NCI-H1092 (cell line): Measurements from ENCODE around the gene CDHR1.

Experiments used
- DNase-seq: peaks from one replicate; lab custom pipeline; 2025; lab: John Stamatoyannopoulos, UW

CDHR1 gene

DNA sequence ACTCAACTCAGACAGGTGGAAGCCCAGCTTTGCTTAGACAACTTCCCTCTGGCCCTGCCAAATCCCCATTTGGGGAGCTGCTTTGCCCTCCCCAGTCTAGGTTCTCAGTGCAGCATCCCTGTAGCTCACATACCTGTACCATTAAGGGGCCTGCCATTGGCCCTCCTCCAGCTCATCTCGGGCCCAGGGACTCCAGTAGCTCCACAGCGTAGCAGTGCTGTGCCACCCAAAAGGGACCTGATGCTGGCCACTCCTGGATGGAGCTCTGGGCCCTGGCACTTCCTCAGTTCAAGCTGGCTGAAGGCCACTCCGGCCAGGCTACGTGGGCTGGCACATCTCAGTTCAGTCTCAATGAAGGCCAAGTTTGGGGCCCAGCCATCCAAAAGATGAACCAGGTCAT lies 39.6 kb downstream of the CDHR1 start:
- DNase-seq, result no peak

DNA sequence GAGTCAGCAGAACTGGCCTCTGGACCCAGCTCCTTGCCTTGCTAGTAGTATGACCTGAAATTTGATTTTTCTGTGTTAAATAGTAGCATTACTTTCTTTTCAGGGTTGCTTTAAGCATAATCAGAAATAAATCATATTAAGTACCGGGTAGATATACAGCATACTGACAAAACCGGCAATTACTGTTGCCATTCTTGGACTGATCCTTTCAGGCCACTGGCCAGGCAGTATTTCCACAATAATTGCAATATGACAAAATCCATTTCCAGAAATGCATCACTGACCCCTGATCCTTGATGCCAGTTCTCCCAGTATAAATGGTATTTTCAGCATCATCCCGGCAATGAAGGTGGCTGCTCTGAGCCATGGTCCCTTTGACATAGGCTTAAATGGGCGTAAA lies 40.1 kb downstream of the CDHR1 start:
- no peak for DNase-seq

DNA sequence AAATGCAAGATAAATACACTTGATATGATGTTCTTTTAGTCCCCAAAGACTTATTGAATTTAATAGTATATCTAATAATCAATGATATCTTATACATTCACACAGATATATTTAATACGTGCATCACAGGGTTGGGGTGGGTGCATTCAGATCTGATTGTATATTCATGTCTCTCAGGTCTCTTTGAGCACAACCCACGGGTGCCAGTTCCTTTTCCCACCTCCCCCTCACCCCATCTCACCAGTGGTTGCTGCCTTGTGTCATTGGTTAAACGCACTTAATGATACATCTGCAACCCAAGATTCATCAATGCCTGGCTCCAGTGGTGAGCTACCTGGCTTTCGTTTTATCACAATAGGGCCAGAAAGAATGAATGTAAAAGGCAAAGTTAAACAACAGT lies 40.8 kb downstream of the CDHR1 start:
- DNase-seq, result no peak

DNA sequence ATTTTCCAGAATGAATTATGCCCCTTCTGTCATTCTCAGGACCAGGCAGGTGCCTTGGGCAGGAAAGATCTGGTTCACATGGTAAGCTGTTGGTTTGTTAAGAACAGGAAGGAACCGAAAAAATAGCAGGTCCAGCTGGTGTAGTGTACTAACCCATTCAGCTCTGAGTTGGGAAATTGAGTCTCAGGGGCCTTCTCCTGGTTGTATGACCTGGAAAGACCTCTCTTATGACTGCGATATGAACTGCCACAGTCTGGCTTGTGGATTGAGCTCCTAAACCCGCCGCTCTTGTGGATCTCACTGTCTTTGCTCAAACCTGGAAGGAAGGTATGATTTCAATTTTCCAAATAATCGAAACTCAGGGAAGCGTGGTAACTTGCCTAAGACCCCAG lies 42.5 kb downstream of the CDHR1 start:
- no peak for DNase-seq

DNA sequence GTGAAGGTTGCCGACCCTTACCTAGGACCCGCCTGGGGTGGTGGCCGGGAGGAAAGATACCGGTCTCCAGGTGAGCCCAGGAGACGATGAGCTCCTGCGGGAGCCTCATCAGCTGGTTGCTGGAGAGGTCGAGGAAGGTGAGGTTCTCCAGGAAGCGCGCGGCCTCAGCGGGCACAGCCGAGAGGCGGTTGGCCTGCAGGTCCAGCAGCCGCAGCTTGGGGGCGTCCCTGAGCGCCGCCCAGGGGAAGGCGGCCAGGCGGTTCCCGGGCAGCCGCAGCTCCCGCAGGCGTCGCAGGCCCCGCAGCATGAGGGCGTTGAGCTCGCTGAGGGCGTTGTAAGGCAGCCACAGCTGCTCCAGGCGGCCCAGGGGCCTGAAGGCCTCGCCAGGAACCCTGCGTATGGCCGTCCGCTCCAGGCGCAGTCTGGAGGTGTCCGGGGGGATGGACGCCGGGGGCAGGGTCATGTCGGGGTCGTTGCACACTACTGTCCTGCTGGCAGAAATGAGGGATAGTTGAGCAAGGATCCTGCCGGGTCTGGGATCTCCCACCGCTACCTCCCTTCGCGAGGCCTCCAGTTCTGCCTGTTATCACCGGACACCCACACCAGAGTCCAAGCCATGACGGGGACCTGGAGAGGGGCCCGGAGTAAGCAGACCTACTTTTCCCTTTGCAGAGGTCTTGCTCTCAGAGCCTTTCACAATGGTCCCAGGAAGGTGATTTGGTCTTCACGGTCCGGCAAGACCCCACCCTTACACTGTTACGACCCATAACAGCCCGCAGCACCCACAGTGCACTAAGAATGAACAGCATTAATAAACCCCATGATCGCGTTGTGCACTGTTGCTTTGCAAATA lies 43.1 kb downstream of the CDHR1 start:
- no peak for DNase-seq

DNA sequence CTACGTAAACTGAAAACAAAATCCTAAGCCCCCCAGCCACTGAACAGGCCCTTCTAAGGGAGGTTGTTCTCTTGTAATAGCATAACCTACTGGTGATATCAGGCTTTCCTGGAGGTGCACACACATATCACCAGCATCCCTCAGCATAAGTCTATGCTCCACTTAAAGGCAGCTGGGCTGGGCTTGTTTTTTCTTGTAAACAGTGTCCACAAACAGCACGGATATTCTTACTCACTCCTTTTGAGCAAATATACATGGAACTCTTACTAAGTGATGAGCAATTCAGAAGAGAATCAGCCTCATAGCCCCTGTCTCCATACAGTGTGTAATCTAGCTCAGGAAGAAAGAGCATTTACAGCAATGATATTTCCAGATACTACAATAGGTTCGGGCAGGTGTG lies 44.6 kb downstream of the CDHR1 start:
- no peak for DNase-seq

DNA sequence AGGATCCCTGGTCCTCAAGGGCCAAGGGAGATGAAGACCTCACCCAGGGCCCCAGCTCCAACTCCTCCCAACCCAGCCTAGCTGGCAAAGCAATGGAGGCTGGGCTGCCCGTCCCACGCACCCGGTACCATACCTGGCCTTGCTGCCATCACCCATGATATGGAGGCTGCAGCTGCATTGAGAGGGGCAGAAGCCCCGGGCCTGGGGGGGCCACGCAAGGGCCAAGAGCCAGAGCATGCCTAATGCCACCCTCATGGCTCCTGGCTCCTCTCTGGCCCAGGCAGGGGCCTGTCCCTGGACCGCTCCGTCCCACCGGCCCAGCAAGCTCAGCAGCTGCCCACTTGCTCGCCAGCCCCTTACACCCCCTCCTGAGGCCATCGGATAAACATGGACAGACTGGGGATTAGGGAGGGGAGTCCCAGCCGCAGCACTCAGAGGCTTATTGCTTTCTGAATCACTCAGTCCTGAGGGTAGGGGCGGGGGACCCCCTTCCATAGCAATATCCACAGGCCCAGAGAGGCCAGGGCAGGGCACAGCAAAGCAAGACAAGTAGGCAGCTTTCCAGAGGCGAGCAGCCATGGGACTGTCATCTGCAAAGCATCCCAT lies 47.0 kb downstream of the CDHR1 start, which contains the start of gene LRIT1:
Gene LRIT1 (minus strand): TSS at position 362 of the 606 bp plus-strand sequence. CDS start 107 bp downstream, at position 255.
- no peak for DNase-seq

DNA sequence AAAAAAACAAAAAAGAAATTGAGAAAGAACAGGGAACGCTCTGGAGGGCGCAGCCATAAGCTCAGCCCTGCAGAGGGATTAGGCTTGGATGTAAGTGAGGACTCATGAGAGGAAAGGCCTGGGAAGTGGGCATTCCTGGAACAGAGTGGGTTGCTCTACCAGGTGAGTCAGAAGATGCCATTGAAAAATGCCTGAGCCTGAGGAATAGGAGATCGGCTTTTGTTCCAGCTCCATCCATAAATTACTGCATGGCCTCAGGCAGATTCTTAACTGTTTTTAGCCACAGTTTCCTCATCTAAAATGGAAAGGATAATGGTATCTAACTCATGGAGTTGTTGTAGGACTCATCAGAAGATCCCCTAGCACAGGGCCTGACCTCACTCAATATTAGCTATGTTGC lies 49.4 kb downstream of the CDHR1 start:
- no peak for DNase-seq

DNA sequence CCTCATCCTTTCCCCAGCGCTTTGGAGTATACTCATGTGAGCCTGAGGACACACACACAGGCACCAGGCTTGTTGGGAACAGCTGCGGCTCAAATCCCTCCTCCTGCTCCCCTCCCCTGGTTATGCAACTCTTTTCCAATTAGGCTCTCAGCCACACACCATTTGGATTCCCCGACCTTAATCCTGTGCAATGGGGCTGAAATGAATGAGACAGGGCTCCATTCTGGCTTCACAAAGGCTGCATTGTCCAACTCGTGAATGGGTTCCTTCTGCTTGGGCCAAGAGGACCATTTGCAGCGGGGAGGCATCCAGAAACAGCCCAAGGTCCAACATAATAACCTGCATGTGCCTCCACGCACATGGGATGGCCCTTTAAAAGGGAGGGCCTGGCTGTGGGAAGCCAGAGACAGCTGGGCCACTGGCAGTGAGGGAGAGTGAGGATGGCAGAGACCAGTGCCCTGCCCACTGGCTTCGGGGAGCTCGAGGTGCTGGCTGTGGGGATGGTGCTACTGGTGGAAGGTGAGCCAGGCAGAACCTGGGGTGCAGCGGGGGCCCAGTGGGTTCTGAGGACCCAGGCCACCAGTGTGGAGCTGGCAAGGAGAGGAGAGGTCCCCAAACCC lies 50.4 kb downstream of the CDHR1 start, which contains the start of gene RGR:
Gene RGR (plus strand): TSS at position 403 of the 620 bp plus-strand sequence. CDS start 38 bp downstream, at position 441.
- peak; percentile 24 for DNase-seq

DNA sequence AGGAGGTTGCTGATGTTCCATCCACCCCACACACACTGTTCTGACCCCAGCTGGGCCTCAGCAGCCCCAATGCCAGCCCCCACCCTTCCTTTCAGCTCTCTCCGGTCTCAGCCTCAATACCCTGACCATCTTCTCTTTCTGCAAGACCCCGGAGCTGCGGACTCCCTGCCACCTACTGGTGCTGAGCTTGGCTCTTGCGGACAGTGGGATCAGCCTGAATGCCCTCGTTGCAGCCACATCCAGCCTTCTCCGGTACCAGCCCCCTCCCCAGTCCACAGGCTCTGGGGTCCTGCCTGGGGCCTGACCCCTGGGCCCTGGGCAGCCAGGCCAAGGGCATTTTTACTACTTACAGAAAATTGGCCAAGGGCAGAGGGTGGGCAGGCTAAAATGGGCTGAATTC lies 53.2 kb downstream of the CDHR1 start:
- no peak for DNase-seq

DNA sequence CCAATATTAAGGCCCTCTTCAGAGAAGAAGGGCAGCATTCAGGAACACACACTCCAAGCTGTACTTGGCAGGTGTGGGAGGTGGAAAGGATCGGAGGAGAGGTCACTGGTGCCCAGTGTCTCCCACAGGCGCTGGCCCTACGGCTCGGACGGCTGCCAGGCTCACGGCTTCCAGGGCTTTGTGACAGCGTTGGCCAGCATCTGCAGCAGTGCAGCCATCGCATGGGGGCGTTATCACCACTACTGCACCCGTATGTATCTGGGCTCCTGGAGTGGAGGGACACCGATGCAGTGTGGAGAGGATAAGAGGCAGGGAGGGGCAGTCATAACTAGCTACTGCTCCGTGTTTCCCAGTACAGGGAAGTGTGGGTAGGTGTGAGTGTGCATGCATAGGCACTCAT lies 54.5 kb downstream of the CDHR1 start:
- no peak for DNase-seq

DNA sequence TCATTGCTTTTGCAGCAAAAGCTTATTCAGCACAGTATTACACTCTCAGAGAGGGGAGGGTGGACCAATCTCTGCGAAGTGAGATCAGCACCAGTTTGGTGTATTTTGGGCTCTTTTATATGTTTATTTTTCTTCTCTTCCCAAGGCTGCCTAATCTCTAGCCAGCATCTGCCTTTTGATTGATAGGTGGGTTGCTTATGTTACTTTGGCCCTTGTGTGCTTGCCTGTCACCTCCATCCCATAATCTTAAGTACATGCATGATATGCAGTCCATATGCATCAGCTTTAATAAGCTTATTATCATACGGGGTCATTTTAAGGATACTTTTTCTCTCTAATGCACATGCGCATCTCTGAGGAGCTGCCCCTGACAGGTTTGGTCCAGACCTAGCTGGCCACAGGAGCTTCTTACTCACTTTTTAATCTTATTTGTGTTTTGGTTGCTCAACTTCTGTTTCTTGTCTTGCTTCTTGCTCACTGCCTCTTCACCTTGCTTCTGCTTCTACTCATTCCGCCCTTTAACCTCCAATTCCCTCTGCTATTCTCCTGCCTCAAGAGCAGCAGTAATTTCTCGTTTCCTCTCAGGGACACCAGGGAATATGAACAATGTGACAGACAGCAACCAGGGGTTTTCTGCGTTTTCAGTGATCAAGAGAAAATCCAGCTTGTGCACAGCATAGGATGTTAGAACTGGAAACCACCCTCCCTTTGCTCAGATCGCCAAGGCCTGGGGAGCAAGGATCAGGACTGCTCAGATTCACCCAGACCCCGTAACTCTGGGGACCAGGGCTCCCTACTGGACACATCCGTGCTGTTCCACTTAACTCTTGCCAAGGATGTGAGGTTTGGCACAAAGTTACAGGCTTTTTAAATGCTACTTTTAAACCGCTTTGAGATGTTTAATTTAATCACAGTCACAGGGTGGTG lies 60.5 kb downstream of the CDHR1 start:
- DNase-seq, result no peak

DNA sequence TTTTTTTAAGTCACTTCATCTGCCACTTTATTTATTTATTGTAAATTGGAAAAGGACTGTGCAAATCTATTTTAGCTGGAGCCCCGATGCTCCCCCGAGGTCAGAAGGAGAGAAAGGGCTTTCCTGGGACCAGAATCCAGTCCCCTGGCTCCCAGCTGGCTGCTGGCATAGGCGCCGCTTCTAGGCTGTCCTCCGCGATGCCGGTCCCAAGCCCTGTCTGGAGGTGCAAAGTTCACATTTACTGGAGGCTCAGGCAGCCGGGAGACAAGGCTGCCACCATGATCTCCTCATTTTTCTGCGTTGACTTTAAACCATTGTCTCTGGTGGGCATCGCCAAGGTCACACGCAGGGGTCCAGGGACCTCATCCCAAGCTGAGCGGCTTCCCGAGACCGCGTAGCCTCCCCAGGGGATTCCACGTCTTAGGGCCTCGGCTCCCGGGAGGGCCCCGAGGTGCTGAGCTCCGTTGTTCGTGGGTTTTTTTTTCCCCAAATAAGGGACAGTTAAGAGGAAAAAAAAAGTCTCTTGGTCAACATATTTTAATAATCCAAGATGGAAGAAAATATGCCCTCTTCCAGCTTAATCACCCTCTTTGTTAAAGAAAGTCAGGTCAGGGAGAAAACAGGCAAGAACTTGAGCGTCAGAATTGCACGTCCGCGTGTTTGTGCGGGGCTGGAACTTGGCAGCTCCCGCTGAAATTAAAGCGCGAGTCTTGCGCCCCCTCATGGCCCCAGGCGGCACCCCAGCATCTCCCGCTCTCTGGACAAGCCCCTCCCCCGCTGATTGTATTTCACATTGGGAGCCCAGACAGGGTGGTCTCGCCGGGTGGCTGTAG lies 62.4 kb downstream of the CDHR1 start:
- peak; percentile 11 for DNase-seq

DNA sequence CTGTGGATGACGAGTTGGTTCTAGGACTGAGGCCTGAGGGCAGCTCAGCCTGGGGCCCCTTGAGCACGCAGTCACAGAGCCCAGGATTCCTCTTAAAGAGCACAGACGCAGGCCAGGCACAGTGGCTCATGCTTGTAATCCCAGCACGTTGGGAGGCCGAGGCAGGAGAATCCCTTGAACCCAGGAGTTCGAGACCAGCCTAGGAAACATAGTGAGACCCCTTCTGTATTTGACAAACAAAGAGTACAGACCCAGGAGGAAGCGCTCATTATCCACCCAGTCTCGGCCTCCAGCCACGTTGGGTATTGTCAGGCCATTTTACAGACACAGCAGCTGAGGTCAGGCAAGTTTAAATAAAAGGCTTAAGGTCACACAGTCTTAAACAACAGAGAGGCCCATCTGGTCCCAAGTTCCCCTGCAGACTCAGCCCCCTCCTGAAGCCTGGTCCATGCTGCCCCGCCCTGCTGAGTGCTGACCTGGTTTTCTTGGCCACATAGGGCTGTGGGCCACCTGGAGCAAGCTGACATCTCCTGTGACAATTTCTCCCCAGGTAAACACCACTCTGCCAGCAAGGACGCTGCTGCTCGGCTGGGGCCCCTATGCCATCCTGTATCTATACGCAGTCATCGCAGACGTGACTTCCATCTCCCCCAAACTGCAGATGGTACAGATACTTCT lies 63.1 kb downstream of the CDHR1 start:
- no peak for DNase-seq

DNA sequence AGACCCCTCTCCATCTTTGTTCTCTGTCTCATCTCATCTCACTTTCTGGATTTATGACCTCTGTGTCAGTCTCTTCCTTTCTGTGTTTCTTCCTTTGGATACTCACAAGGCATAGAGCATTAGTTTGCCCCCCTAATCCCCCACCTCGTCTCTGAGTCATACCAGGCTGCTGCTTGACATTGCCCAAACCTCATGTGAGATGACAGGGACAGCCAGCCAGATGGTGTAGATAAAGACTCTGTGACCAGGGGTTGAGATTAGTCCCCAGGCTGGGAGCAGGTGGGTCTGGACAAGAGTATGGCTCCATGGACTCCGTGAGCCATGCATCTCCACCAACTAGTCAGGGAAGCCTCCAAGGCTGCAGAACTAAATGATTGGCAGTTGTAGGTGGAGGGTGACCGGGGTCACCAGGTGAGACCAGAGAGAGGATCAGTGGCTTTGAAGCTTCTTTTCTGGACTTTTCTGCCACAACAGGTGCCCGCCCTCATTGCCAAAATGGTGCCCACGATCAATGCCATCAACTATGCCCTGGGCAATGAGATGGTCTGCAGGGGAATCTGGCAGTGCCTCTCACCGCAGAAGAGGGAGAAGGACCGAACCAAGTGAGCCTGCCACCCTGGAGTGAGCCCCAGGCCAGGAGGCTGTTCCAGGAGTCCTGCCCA lies 63.8 kb downstream of the CDHR1 start:
- DNase-seq, result no peak

DNA sequence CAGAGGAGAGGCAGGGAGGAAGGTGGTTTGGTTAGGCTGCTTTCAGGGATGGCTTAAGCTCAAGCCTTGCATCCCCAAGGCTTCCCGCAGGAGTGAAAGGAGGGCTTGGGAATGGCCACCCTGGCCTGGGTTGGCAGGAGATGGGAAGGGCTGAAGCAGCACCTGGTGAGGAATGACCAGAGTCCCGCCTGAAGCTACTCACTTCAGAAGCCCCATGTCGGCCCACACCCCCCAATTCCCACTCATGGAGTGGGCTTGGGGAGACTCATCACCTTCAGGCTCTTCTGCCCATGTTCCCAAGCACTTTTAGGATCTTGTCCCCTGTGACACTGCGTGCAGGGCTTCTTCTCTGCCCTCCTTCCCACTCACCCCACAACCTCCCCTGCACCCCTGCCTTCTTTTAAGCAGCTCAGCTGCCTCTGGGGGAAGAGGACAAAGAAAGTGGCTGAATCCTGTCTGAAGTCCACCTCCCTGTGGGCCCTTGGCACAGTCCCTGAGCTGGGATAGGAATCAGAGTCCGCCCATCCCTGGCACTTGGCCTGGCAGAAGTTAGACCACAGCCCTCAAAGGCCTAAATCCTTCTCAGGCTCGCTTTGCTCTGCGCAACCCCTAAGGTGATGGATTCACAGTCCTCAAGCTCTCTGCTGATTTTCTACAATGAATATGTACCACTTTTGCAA lies 67.0 kb downstream of the CDHR1 start:
- DNase-seq, result no peak

DNA sequence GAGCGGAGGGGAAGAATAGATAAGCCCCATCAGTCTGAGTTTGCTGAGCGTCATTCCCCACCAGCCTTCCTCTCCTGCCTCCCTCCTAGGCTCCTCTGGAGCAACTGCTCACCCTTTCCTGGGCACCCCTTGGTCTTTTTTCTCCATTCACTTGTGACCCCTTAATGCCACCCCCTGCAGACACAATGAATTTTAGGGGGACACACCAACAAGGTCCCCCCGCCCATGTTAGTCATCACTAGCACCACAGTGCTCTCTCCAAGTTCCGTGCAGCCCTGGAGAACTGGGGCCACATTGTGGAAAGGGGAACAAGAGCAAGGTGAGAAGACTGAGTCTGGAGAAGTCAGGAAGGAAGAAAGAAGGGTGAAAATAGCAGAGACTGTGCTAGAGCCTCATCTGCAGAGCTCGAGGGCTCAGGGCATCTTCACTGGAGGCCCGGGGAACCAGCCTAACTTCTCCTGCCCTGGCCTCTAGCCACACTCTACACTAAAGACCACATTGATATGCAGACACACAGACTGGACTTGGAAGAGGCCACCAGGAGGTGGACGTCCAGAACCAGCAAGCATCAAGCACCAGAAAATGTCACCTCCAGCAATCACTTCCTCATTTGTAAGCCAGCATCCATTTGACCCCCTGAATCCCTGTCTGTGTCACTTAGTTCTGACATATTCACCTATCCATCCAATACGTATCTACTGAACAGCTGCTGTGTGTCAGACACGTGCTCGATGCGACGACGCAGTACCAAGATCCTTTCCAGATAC lies 68.0 kb downstream of the CDHR1 start:
- DNase-seq, result no peak

DNA sequence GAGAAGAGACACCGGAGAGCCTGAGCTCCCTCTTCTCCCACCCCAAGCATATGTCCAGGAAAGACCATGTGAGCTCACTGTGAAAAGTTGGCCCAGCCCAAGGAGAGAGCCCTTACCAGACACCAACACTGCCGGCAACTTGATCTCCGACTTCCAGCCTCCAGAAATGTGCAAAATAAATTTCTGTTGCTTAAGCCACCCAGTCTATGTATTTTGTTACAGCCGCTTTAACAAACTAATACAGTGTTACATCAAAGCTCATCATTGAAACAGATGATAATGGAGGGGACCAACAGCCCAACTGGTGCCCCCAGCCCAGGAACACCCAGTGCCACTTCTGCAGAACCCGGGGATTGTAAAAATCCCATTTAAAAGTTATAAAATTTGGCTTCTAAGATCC lies 69.4 kb downstream of the CDHR1 start:
- DNase-seq, result no peak
